ENCODE data around the gene TMOD1.

DNA sequence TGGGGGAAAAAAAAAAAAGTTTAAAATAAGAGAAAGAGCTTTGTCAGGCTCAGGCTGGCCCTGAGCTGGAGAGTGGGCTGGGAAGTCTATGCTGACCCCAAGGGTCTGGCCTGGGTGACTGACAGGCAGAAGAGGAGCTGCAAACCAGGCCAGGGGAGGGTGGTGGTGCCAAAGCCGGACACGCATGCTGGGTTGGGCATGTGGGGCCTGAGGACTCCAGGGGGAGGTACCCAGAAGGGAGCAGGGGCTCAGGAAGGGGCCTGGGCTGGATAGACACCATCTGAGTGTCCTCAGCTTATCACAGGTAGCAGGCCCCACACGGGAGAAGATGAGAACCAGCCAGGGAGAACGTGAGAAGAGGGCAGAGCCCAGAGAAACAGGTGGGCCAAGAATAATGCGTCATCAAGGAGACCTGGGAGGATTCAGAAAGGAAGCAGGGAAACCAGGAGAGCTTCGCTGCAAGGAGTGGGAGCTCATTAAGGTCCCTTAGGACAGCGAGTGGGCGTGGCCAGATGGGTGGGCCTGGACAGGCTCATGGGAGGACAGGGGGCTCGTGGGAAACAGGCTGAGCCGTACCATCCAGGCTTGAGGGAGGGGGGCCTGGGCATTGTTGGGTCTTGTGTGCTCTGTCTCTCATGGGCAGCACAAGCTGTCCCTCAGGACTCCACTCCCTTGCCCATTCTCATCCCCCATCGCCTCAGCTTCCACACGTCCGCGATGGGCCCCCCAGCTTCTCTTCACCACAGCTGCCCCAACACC is 16.0 kb downstream of the TMOD1 start:
- TF ChIP-seq ZNF121 (CRISPR knock-in tag; IDR thresholded peaks at IDR 0.05) (no peak), ZNF219 (CRISPR knock-in tag; IDR thresholded peaks at IDR 0.05; ENCODE audit: borderline replicate concordance) (no peak), MXD4 (CRISPR knock-in tag; IDR thresholded peaks at IDR 0.05; ENCODE audit: borderline replicate concordance) (no peak)

Measured in WTC11 (cell line).